Ishikawa (cell line): ENCODE data around the gene POU4F3.

Experiments used
- CEBPB ChIP-seq: IDR thresholded peaks from 2 replicates; pipeline ENCODE4 v1.6.1; 2012
- EGR1 ChIP-seq: IDR thresholded peaks from 2 replicates; pipeline ENCODE4 v1.6.1; 2012
- EP300 ChIP-seq: IDR thresholded peaks from 2 replicates; pipeline ENCODE4 v1.6.1; 2012; ENCODE audit warnings: borderline replicate concordance
- NFIC ChIP-seq: IDR thresholded peaks from 2 replicates; pipeline ENCODE4 v1.6.1; 2012
- RAD21 ChIP-seq: IDR thresholded peaks from 2 replicates; pipeline ENCODE4 v1.6.1; 2012; ENCODE audit warnings: low read depth
- TAF1 ChIP-seq: IDR thresholded peaks from 2 replicates; pipeline ENCODE4 v1.6.1; 2012; ENCODE audit warnings: low read depth, mild to moderate bottlenecking
- TCF12 ChIP-seq: IDR thresholded peaks from 2 replicates; pipeline ENCODE4 v1.6.1; 2012; ENCODE audit warnings: low read depth
- USF1 ChIP-seq: IDR thresholded peaks from 2 replicates; pipeline ENCODE4 v1.6.1; 2012
- YY1 ChIP-seq: IDR thresholded peaks from 2 replicates; pipeline ENCODE4 v1.6.1; 2012; ENCODE audit warnings: low read depth
- TF ChIP-seq, protein P1 (sequence below): IDR thresholded peaks from 2 replicates; pipeline ENCODE4 v1.6.1; 2012; ENCODE audit warnings: low read depth, mild to moderate bottlenecking
- TF ChIP-seq, protein P2 (sequence below): IDR thresholded peaks from 2 replicates; pipeline ENCODE4 v1.6.1; 2012

- TF ChIP-seq CEBPB (no peak), TAF1 (no peak), TCF12 (no peak), NFIC (no peak), EP300 (no peak), RAD21 (no peak), YY1 (no peak), USF1 (no peak), EGR1 (no peak)
- TF ChIP-seq, protein P1, sequence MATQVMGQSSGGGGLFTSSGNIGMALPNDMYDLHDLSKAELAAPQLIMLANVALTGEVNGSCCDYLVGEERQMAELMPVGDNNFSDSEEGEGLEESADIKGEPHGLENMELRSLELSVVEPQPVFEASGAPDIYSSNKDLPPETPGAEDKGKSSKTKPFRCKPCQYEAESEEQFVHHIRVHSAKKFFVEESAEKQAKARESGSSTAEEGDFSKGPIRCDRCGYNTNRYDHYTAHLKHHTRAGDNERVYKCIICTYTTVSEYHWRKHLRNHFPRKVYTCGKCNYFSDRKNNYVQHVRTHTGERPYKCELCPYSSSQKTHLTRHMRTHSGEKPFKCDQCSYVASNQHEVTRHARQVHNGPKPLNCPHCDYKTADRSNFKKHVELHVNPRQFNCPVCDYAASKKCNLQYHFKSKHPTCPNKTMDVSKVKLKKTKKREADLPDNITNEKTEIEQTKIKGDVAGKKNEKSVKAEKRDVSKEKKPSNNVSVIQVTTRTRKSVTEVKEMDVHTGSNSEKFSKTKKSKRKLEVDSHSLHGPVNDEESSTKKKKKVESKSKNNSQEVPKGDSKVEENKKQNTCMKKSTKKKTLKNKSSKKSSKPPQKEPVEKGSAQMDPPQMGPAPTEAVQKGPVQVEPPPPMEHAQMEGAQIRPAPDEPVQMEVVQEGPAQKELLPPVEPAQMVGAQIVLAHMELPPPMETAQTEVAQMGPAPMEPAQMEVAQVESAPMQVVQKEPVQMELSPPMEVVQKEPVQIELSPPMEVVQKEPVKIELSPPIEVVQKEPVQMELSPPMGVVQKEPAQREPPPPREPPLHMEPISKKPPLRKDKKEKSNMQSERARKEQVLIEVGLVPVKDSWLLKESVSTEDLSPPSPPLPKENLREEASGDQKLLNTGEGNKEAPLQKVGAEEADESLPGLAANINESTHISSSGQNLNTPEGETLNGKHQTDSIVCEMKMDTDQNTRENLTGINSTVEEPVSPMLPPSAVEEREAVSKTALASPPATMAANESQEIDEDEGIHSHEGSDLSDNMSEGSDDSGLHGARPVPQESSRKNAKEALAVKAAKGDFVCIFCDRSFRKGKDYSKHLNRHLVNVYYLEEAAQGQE = no peak
- TF ChIP-seq, protein P2, sequence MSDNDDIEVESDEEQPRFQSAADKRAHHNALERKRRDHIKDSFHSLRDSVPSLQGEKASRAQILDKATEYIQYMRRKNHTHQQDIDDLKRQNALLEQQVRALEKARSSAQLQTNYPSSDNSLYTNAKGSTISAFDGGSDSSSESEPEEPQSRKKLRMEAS = no peak
Observed at GRCh38 chr5:146359836-146360235, 21.2 kb downstream of the POU4F3 start.
